HepG2 (cell line): Measurements from ENCODE around the gene IQSEC1. TPM values are rescaled to one million over a fixed set of nuclear protein-coding genes. Genes with fewer than 3 reads are reported as not detected.

Experiments
- ATAC-seq: fragments of 200-7000 bp; cut with Tn5 transposase; 3 replicates; pipeline ENCODE4 v1.9.1; 2020; ENCODE audit warnings: mild to moderate bottlenecking, moderate library complexity
- BruUV-seq: library from RNA; stranded (reverse); fragments of 400-500 nt; replicated peaks from 2 replicates; lab custom pipeline; 2021; lab: Mats Ljungman, UMichigan
- CTCF ChIA-PET: fragments of 300-600 bp; formaldehyde crosslinking; extraction: SDS; loops from one replicate; lab custom pipeline; 2021; ENCODE audit warnings: low total read pairs, inconsistent platforms, low intra/inter-chr PET ratio; lab: Yijun Ruan, JAX
- POLR2A ChIA-PET: fragments of 350-600 bp; sonication (Branson Sonifier 250); formaldehyde crosslinking; loops from one replicate; lab custom pipeline; 2020; ENCODE audit warnings: antibody characterized with exemption, inconsistent platforms; lab: Yijun Ruan, JAX
- DNase-seq: peaks from one replicate; pipeline ENCODE4 v3.0.0-alpha.2; 2015; ENCODE audit warnings: low spot score
- FAIRE-seq: peaks from 3 replicates; lab custom pipeline; 2011; peaks lifted over from hg19 to GRCh38; lab: Jason Lieb, UNC
- H2AFZ ChIP-seq: one replicate; pipeline ENCODE4 v1.6.1; 2011; ENCODE audit warnings: low read length, inconsistent platforms
- H3K27ac ChIP-seq: fragments of 300-600 bp; 3 replicates; pipeline ENCODE4 v1.8.0; 2011; ENCODE audit warnings: mixed run types, mild to moderate bottlenecking, mixed read lengths, low read length, inconsistent platforms; ENCODE audit not compliant: insufficient read depth; ENCODE audit errors: extremely low read length
- H3K27me3 ChIP-seq, 2 experiments: fragments of 200-600 bp in 1 of 2; 2 replicates in 1 of 2; 3 replicates in 1 of 2; pipeline versions ENCODE4 v1.6.0 to v1.8.0; 2011; ENCODE audit warnings: low read length in 2 of 2, mild to moderate bottlenecking in 2 of 2, moderate library complexity in 2 of 2, inconsistent platforms in 1 of 2; ENCODE audit not compliant: insufficient read depth in 2 of 2, control insufficient read depth in 1 of 2
- H3K36me3 ChIP-seq, 2 experiments: fragments of 200-600 bp in 1 of 2; replicated peaks in 1 of 2; 2 replicates in 1 of 2; 3 replicates in 1 of 2; pipeline versions ENCODE4 v1.5.1 to v1.8.0; 2011; ENCODE audit warnings: low read length in 2 of 2, inconsistent platforms in 1 of 2; ENCODE audit not compliant: insufficient read depth in 2 of 2, control insufficient read depth in 1 of 2
- H3K4me1 ChIP-seq: 2 replicates; pipeline ENCODE4 v1.5.1; 2012; ENCODE audit warnings: low read length, inconsistent platforms; ENCODE audit not compliant: insufficient read depth
- H3K4me2 ChIP-seq: 2 replicates; pipeline ENCODE4 v1.6.0; 2011; ENCODE audit warnings: low read depth, low read length, inconsistent platforms
- H3K4me3 ChIP-seq, 3 experiments: fragments of 200-600 bp in 1 of 3; sonication (generic), shearing (Covaris generic) in 1 of 3; replicated peaks in 1 of 3; 2 replicates each; pipeline ENCODE4 v1.5.1; 2011 to 2016; ENCODE audit warnings: low read length in 3 of 3, inconsistent platforms in 2 of 3, low read depth in 2 of 3, mild to moderate bottlenecking in 2 of 3, control low read depth in 1 of 3, mixed read lengths in 1 of 3; ENCODE audit not compliant: insufficient read depth in 1 of 3
- H3K79me2 ChIP-seq: one replicate; pipeline ENCODE4 v1.6.1; 2011; ENCODE audit warnings: low read length, inconsistent platforms; ENCODE audit not compliant: insufficient read depth
- H3K9ac ChIP-seq: 2 replicates; pipeline ENCODE4 v1.6.0; 2011; ENCODE audit warnings: mild to moderate bottlenecking, low read depth, low read length, inconsistent platforms; ENCODE audit not compliant: insufficient read depth
- H3K9me3 ChIP-seq: 2 replicates; pipeline ENCODE4 v1.5.1; 2012; ENCODE audit warnings: mild to moderate bottlenecking, low read length
- H4K20me1 ChIP-seq: 2 replicates; pipeline ENCODE4 v1.6.0; 2011; ENCODE audit warnings: inconsistent platforms, mild to moderate bottlenecking, low read length, moderate library complexity; ENCODE audit not compliant: insufficient read depth
- E2F1 ChIP-seq: sonication (generic); formaldehyde crosslinking; IDR thresholded peaks from 2 replicates; pipeline ENCODE4 v1.5.0; 2020; ENCODE audit warnings: missing genetic modification reagents
- ELF1 ChIP-seq: sonication (generic); formaldehyde crosslinking; IDR thresholded peaks from 2 replicates; pipeline ENCODE4 v1.4.0; 2020; ENCODE audit warnings: missing genetic modification reagents
- KIAA2018 ChIP-seq: sonication (generic); formaldehyde crosslinking; IDR thresholded peaks from 2 replicates; pipeline ENCODE4 v1.5.0; 2020; ENCODE audit warnings: mild to moderate bottlenecking, missing genetic modification reagents, borderline replicate concordance
- NR2F1 ChIP-seq, 2 experiments: fragments of 450-650 bp in 1 of 2; formaldehyde crosslinking in 1 of 2; IDR thresholded peaks; 2 replicates each; pipeline versions ENCODE4 v1.5.0 to v1.6.1; 2016 to 2020; ENCODE audit warnings: mild to moderate bottlenecking in 1 of 2, missing compliant biosample characterization in 1 of 2, missing genetic modification reagents in 1 of 2, moderate library complexity in 1 of 2
- SAP130 ChIP-seq: IDR thresholded peaks from 2 replicates; pipeline ENCODE4 v1.6.1; 2016; ENCODE audit warnings: low read depth
- TBX3 ChIP-seq: fragments of 450-650 bp; IDR thresholded peaks from 2 replicates; pipeline ENCODE4 v1.6.1; 2017; ENCODE audit warnings: antibody characterized with exemption, mild to moderate bottlenecking, inconsistent platforms, borderline replicate concordance
- TRIM22 ChIP-seq: fragments of 450-650 bp; IDR thresholded peaks from 2 replicates; pipeline ENCODE4 v1.6.1; 2017
- ZFP37 ChIP-seq: sonication (generic); formaldehyde crosslinking; IDR thresholded peaks from 2 replicates; pipeline ENCODE4 v1.4.0; 2020; ENCODE audit warnings: missing genetic modification reagents, borderline replicate concordance
- ZNF224 ChIP-seq: sonication (generic); formaldehyde crosslinking; IDR thresholded peaks from 2 replicates; pipeline ENCODE4 v1.5.0; 2020; ENCODE audit warnings: mild to moderate bottlenecking, missing genetic modification reagents
- ZNF362 ChIP-seq: sonication (generic); formaldehyde crosslinking; IDR thresholded peaks from 2 replicates; pipeline ENCODE4 v1.4.0; 2020; ENCODE audit warnings: missing genetic modification reagents, mild to moderate bottlenecking, borderline replicate concordance
- ZNF496 ChIP-seq: sonication (generic); formaldehyde crosslinking; IDR thresholded peaks from 2 replicates; pipeline ENCODE4 v1.8.1; 2023; ENCODE audit warnings: mild to moderate bottlenecking, moderate library complexity, missing genetic modification reagents; ENCODE audit not compliant: insufficient replicate concordance
- ZNF549 ChIP-seq: sonication (generic); formaldehyde crosslinking; IDR thresholded peaks from 2 replicates; pipeline ENCODE4 v1.5.0; 2020; ENCODE audit warnings: missing genetic modification reagents
- WGBS: methylation state at CpG from one replicate; pipeline ENCODE4 v1.1.6; 2017; ENCODE audit warnings: low lambda C conversion rate; 5-methylcytosine and 5-hydroxymethylcytosine counted together
- in situ Hi-C: cut with HindIII; loops from 2 replicates; pipeline ENCODE4 v1.10.0; 2017; ENCODE audit warnings: low pct_unique_long_range_greater_than_20kb; ENCODE audit not compliant: extremely low pct_ligation_motif_present
- intact Hi-C: fragments of 100-400 bp; cut with micrococcal nuclease; formaldehyde crosslinking; loops from one replicate; pipeline ENCODE4 v1.10.0; 2022; ENCODE audit not compliant: unreplicated experiment
- polyA plus RNA-seq, 8 experiments: library from polyadenylated mRNA; depleted of rRNA in 3 of 8; stranded (reverse) in 7 of 8; unstranded in 1 of 8; fragments of >200 nt; fragmentation: Illumina TruSeq in 4 of 8; extraction: Trizol in 4 of 8; gene quantifications; 2 replicates each; pipeline versions ENCODE4 v1.2.1 to v1.2.3, GENCODE V29; 2011 to 2016; ENCODE audit warnings: low read depth in 4 of 8, missing spikeins in 1 of 8, mixed read lengths in 1 of 8; ENCODE audit not compliant: insufficient read depth in 1 of 8
- total RNA-seq, 5 experiments: library from RNA; depleted of rRNA; stranded (reverse); fragments of >200 nt; fragmentation: Illumina TruSeq; extraction: Trizol; gene quantifications; 2 replicates each; pipeline ENCODE4 v1.2.3, GENCODE V29; 2016; ENCODE audit warnings: low read depth in 1 of 5

IQSEC1 gene
- total and polyA plus RNA-seq, 2 of the 13 experiments (the other 11 are each of a cell fraction or from before 2014, with no cell fraction given) = 17.4 to 20.2 TPM

GRCh38 chr3:13045904-13046568, 27.2 kb downstream of the IQSEC1 start:
- ChIA-PET POLR2A (no interaction called here), CTCF (no interaction called here)
- H3K9ac ChIP-seq = no peak overlapping the region
- H3K4me2 ChIP-seq = no peak overlapping the region
- intact Hi-C loops (no loop called here), in situ Hi-C loops (no loop called here)
- no peaks in the 10 kb centered on the region for H4K20me1 ChIP-seq
- no peak overlapping the region for H2AFZ ChIP-seq
- no peaks in the 10 kb centered on the region for H3K4me1 ChIP-seq
- H3K4me3 ChIP-seq = no peak overlapping the region
- WGBS = 98% methylated on average over 19 of the region's 22 CpGs
- no peak overlapping the region for H3K27ac ChIP-seq
- H3K27me3 ChIP-seq = no peaks in the 10 kb centered on the region; a peak in 1 of 5 replicates
- H3K79me2 ChIP-seq = no peaks in the 10 kb centered on the region
- ATAC-seq = no peak
- no peak for FAIRE-seq
- BruUV-seq = no TSS peak
- no peaks in the 10 kb centered on the region; a peak in 1 of 5 replicates for H3K36me3 ChIP-seq
- no peak for DNase-seq
- no peaks in the 10 kb centered on the region for H3K9me3 ChIP-seq
- TF ChIP-seq ZNF224 (no peak), ELF1 (CRISPR knock-in tag) (no peak), ZNF362 (CRISPR knock-in tag) (no peak), KIAA2018 (CRISPR knock-in tag) (no peak), TBX3 (no peak), TRIM22 (no peak), ZNF549 (no peak), ZNF496 (CRISPR knock-in tag) (no peak), NR2F1 (CRISPR knock-in tag; IDR thresholded peaks at IDR 0.05) (no peak), SAP130 (CRISPR knock-in tag) (no peak), E2F1 (CRISPR knock-in tag) (no peak), ZFP37 (CRISPR knock-in tag) (no peak)
